Neural crest cell (in vitro differentiated cells): Measurements from ENCODE around the gene DOCK7. TPM values are rescaled to one million over a fixed set of nuclear protein-coding genes. Genes with fewer than 3 reads are reported as not detected.

Experiments used
- DNase-seq: peaks from one replicate; pipeline ENCODE4 v3.0.0; 2021; ENCODE audit warnings: low read depth, mixed read lengths, low spot score
- H3K27ac Mint-ChIP-seq: one replicate; pipeline ENCODE4 v1.8.0; 2021; ENCODE audit warnings: mild to moderate bottlenecking, mixed read lengths; ENCODE audit not compliant: unreplicated experiment
- H3K27me3 Mint-ChIP-seq: 2 replicates; pipeline ENCODE4 v1.8.0; 2021; ENCODE audit warnings: low read depth, mild to moderate bottlenecking, mixed read lengths
- H3K36me3 Mint-ChIP-seq: 2 replicates; pipeline ENCODE4 v1.8.0; 2021; ENCODE audit warnings: low read depth, mild to moderate bottlenecking, mixed read lengths
- H3K4me1 Mint-ChIP-seq: 2 replicates; pipeline ENCODE4 v1.8.0; 2021; ENCODE audit warnings: mixed read lengths
- H3K4me3 Mint-ChIP-seq: one replicate; pipeline ENCODE4 v1.8.0; 2021; ENCODE audit warnings: mild to moderate bottlenecking, mixed read lengths
- H3K9me3 Mint-ChIP-seq: 2 replicates; pipeline ENCODE4 v1.8.0; 2021; ENCODE audit warnings: mixed read lengths
- CTCF ChIP-seq: fragments of 200-600 bp; sonication (generic); conservative IDR thresholded peaks from 2 replicates; pipeline ENCODE4 v1.5.0; 2021; ENCODE audit warnings: antibody characterized with exemption, mild to moderate bottlenecking
- total RNA-seq: library from RNA; stranded (reverse); gene quantifications from 2 replicates; pipeline ENCODE4 v1.2.1, GENCODE V29; 2021

Gene DOCK7
- total RNA-seq, 1 donor from 2014 or later, result 79.8 TPM

- no peak for DNase-seq
- Mint-ChIP-seq H3K27me3 (no peaks in the 10 kb centered on the region), H3K4me1 (peaks cover 16% of the 10 kb centered on the region), H3K4me3 (no peak overlapping the region), H3K27ac (no peak overlapping the region), H3K9me3 (no peaks in the 10 kb centered on the region), H3K36me3 (no peaks in the 10 kb centered on the region)
- no peak for TF ChIP-seq CTCF
These were observed 264.5 kb downstream of the DOCK7 start for GRCh38 chr1:62423580-62424242.

- no peaks in the 10 kb centered on the region for H3K27me3 Mint-ChIP-seq
- no peak for DNase-seq
- no peak overlapping the region for H3K4me3 Mint-ChIP-seq
- H3K27ac Mint-ChIP-seq, result no peak overlapping the region
- no peaks in the 10 kb centered on the region for H3K36me3 Mint-ChIP-seq
- H3K9me3 Mint-ChIP-seq, result no peaks in the 10 kb centered on the region
- H3K4me1 Mint-ChIP-seq, result peaks cover 16% of the 10 kb centered on the region
- TF ChIP-seq CTCF, result no peak
These were observed 268.0 kb downstream of the DOCK7 start for GRCh38 chr1:62420214-62420613.

GRCh38 chr1:62417351-62417999 lies 270.7 kb downstream of the DOCK7 start:
- H3K36me3 Mint-ChIP-seq, result no peaks in the 10 kb centered on the region
- H3K27me3 Mint-ChIP-seq, result no peaks in the 10 kb centered on the region
- no peak for DNase-seq
- no peak overlapping the region for H3K27ac Mint-ChIP-seq
- H3K9me3 Mint-ChIP-seq, result no peaks in the 10 kb centered on the region
- TF ChIP-seq CTCF, result no peak
- H3K4me1 Mint-ChIP-seq, result peaks cover 4% of the 10 kb centered on the region
- H3K4me3 Mint-ChIP-seq, result no peak overlapping the region

GRCh38 chr1:62415687-62416086 lies 272.5 kb downstream of the DOCK7 start:
- H3K36me3 Mint-ChIP-seq, result no peaks in the 10 kb centered on the region
- no peaks in the 10 kb centered on the region for H3K27me3 Mint-ChIP-seq
- no peak overlapping the region for H3K27ac Mint-ChIP-seq
- peaks cover 4% of the 10 kb centered on the region for H3K4me1 Mint-ChIP-seq
- no peak overlapping the region for H3K4me3 Mint-ChIP-seq
- no peaks in the 10 kb centered on the region for H3K9me3 Mint-ChIP-seq
- TF ChIP-seq CTCF, result no peak
- no peak for DNase-seq

GRCh38 chr1:62407398-62408009 lies 280.7 kb downstream of the DOCK7 start:
- Mint-ChIP-seq H3K4me1 (peaks cover 6% of the 10 kb centered on the region), H3K4me3 (no peak overlapping the region), H3K36me3 (no peaks in the 10 kb centered on the region), H3K27ac (no peak overlapping the region), H3K9me3 (no peaks in the 10 kb centered on the region), H3K27me3 (no peaks in the 10 kb centered on the region)
- peak; percentile 96 for TF ChIP-seq CTCF
- peak; percentile 31 for DNase-seq
